Suppressor macrophage treated with lipopolysaccharide for 1 hour (primary cell): ENCODE data around the gene GCAT.

Experiments
- DNase-seq, 3 donors: peaks; one replicate each; pipeline ENCODE4 v3.0.0-alpha.2; 2020 to 2022

The GCAT gene

GRCh38 chr22:37811867-37812266 is 4.1 kb downstream of the GCAT start:
- no peak for DNase-seq

GRCh38 chr22:37812869-37813678 is 5.3 kb downstream of the GCAT start:
- DNase-seq, result no peak

- no peak for DNase-seq
These were observed 7.9 kb downstream of the GCAT start for GRCh38 chr22:37815593-37815992.

GRCh38 chr22:37816543-37817180 is 8.9 kb downstream of the GCAT start:
- DNase-seq, result no peak

- peak; percentile 81 to 93 (median 90) for DNase-seq
These were observed 10.1 kb downstream of the GCAT start for GRCh38 chr22:37817705-37818408.

GRCh38 chr22:37818409-37819104 is 10.8 kb downstream of the GCAT start:
- DNase-seq, result peak; percentile 74 to 89 (median 80)

GRCh38 chr22:37819105-37819433 is 11.3 kb downstream of the GCAT start:
- no peak for DNase-seq

- no peak for DNase-seq
These were observed 12.6 kb downstream of the GCAT start for GRCh38 chr22:37820350-37820749.

- DNase-seq, result no peak
These were observed 14.5 kb downstream of the GCAT start for GRCh38 chr22:37822079-37822833.

- no peak for DNase-seq
These were observed 15.6 kb downstream of the GCAT start, which contains the start of gene GALR3 for GRCh38 chr22:37823134-37823985. GALR3 (plus strand) TSS chr22:37823382; CDS start chr22:37823407, 25 bp downstream.

GRCh38 chr22:37824674-37825641 is 17.2 kb downstream of the GCAT start:
- peak in 2 of 3 donors; percentile 50 to 57 for DNase-seq

GRCh38 chr22:37827056-37827455 is 19.3 kb downstream of the GCAT start:
- no peak for DNase-seq

- DNase-seq, result no peak
These were observed 22.5 kb downstream of the GCAT start for GRCh38 chr22:37830093-37830842.

- DNase-seq, result no peak
These were observed 23.7 kb downstream of the GCAT start for GRCh38 chr22:37831472-37831871.

GRCh38 chr22:37832022-37832857 is 24.5 kb downstream of the GCAT start:
- no peak for DNase-seq

- no peak for DNase-seq
These were observed 34.5 kb downstream of the GCAT start for GRCh38 chr22:37842015-37842793.

GRCh38 chr22:37843741-37844089 is 36.0 kb downstream of the GCAT start:
- peak in 2 of 3 donors; percentile 33 to 69 for DNase-seq

GRCh38 chr22:37844904-37845329 is 37.2 kb downstream of the GCAT start:
- peak; percentile 26 to 82 (median 69) for DNase-seq
